Colonic mucosa (tissue), 4 donors: ENCODE data around the gene SBK2. TPM values are rescaled to one million over a fixed set of nuclear protein-coding genes. Genes with fewer than 3 reads are reported as not detected.

Experiments used
- DNase-seq: peaks from one replicate; pipeline ENCODE4 v3.0.0-alpha.2; 2020
- H3K27ac ChIP-seq: fragments of 200-600 bp; one replicate; pipeline ENCODE4 v1.8.0; 2021
- H3K27me3 ChIP-seq: fragments of 200-600 bp; one replicate; pipeline ENCODE4 v1.8.0; 2021
- H3K36me3 ChIP-seq: fragments of 200-600 bp; one replicate; pipeline ENCODE4 v1.8.0; 2021
- H3K4me1 ChIP-seq: fragments of 200-600 bp; one replicate; pipeline ENCODE4 v1.8.0; 2021; ENCODE audit warnings: mild to moderate bottlenecking
- H3K4me3 ChIP-seq: fragments of 200-600 bp; one replicate; pipeline ENCODE4 v1.8.0; 2021
- H3K9ac ChIP-seq, 2 donors: one replicate each; pipeline ENCODE4 v1.7.0; 2013; ENCODE audit warnings: control low read depth in 2 of 2, low read depth in 2 of 2, low read length in 2 of 2
- H3K9me3 ChIP-seq: fragments of 200-600 bp; one replicate; pipeline ENCODE4 v1.8.0; 2021
- intact Hi-C: fragments of 100-400 bp; cut with DNase I; formaldehyde crosslinking; loops from one replicate; pipeline ENCODE4 v1.14.1; 2022
- total RNA-seq, 2 donors: library from RNA; stranded (reverse); fragmentation: NEBNext Ultra II Directional in 1 of 2; extraction: Animal tissue kit (Norgen Biotek cat#: 25700) in 1 of 2; gene quantifications; one replicate each; pipeline ENCODE4 v1.2.1, GENCODE V29; 2021
- TF ChIP-seq, protein P1 (sequence below): fragments of 200-600 bp; IDR thresholded peaks from one replicate; pipeline ENCODE4 v1.8.0; 2022; ENCODE audit warnings: antibody characterized with exemption, mild to moderate bottlenecking
- donor health status: healthy.
- donor health status: DM: no; HTN: no; CAD: no.
- donor health status: DM: no; HTN: no; CAD: no.

The SBK2 gene
- total RNA-seq, 2 donors from 2014 or later = not detected

DNA sequence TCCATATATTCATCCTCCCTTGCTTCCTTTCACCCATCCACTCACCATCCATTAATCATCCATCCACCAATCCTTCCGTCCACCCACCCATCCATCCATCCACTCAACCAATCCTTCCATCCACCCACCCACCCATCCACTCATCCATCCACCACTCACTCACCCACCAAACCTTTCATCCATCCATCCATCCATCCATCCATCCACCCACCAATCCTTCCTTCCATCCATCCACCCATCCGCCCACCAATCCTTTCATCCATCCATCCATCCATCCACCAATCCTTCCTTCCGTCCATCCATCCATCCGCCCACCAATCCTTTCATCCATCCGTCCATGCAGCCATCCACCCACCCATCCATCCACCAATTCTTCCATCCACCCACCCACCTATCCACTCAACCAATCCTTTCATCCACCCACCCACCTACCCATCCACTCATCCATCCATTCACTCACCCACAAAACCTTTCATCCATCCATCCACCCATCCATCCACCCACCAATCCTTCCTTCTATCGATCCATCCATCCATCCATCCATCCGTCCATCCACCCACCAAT lies 5.4 kb upstream of the SBK2 start:
- TF ChIP-seq, protein P1, sequence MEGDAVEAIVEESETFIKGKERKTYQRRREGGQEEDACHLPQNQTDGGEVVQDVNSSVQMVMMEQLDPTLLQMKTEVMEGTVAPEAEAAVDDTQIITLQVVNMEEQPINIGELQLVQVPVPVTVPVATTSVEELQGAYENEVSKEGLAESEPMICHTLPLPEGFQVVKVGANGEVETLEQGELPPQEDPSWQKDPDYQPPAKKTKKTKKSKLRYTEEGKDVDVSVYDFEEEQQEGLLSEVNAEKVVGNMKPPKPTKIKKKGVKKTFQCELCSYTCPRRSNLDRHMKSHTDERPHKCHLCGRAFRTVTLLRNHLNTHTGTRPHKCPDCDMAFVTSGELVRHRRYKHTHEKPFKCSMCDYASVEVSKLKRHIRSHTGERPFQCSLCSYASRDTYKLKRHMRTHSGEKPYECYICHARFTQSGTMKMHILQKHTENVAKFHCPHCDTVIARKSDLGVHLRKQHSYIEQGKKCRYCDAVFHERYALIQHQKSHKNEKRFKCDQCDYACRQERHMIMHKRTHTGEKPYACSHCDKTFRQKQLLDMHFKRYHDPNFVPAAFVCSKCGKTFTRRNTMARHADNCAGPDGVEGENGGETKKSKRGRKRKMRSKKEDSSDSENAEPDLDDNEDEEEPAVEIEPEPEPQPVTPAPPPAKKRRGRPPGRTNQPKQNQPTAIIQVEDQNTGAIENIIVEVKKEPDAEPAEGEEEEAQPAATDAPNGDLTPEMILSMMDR = no peak
- Histone ChIP-seq H3K36me3 (no peaks in the 10 kb centered on the region), H3K27me3 (no peaks in the 10 kb centered on the region), H3K9ac (no peak overlapping the region), H3K27ac (no peak overlapping the region), H3K4me1 (no peaks in the 10 kb centered on the region), H3K9me3 (no peaks in the 10 kb centered on the region), H3K4me3 (no peak overlapping the region)
- DNase-seq = no peak
- intact Hi-C loops = no loop called here

DNA sequence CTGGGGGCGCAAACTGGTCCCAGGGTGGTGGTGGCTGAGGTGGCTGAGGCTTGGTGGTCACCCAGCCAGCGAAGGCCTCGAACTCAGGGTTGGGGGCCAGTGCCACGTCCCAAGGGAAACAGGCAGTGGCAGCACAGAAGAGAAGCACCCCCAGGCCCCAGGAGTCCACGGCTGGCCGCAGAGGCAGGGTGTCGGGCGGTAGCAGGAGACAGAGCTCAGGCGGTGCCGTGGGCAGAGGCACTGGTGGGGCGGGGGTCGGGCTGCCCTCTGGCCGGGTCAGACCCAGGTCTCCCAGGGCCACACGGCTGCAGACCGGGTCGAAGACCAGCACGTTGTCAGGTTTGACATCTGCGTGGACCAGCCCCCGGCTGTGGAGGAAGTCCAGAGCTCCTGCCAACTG lies 4.2 kb upstream of the SBK2 start:
- H3K9me3 ChIP-seq = no peaks in the 10 kb centered on the region
- no peaks in the 10 kb centered on the region for H3K36me3 ChIP-seq
- H3K27ac ChIP-seq = no peak overlapping the region
- H3K9ac ChIP-seq = no peak overlapping the region
- DNase-seq = no peak
- H3K4me1 ChIP-seq = no peaks in the 10 kb centered on the region
- no peaks in the 10 kb centered on the region for H3K27me3 ChIP-seq
- TF ChIP-seq, protein P1 = no peak
- intact Hi-C loops = no loop called here
- no peak overlapping the region for H3K4me3 ChIP-seq

DNA sequence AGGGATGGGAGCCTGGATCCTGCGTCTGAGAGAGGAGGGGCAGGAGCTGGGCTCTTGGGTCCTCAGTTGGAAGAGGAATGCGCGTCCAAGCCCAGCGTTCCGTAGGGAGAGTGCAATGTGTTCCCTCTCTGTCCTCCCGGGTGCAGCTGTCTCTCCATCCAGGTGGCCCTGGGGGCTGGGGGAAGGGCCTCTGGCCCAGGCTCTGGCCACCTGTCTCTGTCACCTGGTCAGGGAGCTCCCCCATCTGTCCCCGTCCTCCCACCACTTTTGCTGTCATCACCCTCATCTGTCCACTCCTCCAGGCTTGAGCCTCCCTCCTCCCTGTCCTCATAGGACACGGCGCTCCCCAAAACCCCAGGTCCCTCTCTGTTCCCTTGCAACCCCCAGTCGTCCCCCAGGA lies 3.7 kb upstream of the SBK2 start:
- DNase-seq = no peak
- no peaks in the 10 kb centered on the region for H3K27me3 ChIP-seq
- no peaks in the 10 kb centered on the region for H3K4me1 ChIP-seq
- H3K4me3 ChIP-seq = no peak overlapping the region
- no peaks in the 10 kb centered on the region for H3K36me3 ChIP-seq
- H3K9ac ChIP-seq = no peak overlapping the region
- H3K27ac ChIP-seq = no peak overlapping the region
- H3K9me3 ChIP-seq = no peaks in the 10 kb centered on the region
- intact Hi-C loops = no loop called here
- TF ChIP-seq, protein P1 = no peak

DNA sequence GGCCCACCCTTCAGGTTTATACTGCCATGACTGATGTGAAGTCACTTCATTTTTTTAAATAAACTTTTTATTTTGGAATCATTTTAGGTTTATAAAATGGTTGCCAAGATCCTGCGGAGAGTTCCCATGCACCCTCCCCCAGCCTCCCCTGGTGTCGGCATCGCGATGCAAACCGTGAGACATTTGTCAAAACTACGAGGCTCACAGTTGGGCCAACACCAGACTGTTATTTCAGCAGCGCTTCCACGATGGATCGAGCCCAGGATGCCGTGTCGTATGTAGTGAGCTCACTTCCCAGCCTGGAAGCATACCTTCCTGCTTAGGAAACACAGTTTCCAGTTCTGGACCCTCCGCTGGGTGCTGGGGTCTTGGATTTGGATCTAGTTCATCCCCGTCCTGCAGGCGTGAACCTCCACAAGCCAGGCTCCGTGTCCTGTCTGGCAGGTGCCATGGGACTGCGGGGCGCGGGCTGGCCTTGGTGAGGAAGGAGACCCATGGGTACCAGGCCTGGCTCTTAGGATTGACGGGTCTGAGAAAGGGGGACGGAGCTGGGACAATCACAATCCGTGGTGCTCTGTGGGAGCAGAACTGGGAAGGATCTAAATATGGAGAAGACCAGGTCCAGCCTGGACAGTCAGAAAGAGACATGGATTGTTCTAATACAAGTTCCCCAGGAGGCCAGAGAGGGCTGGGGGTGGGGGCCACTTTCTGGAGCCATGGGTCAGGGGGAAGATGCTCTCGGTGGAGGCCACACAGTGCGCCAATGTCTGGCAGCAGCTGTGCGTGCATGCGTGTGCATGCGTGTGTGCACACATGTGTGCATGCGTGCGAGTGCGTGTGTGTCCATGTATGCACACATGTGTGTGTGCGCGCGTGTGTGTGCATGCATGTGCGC lies 2.4 kb upstream of the SBK2 start:
- no peak for DNase-seq
- H3K9me3 ChIP-seq = no peaks in the 10 kb centered on the region
- H3K4me3 ChIP-seq = no peak overlapping the region
- H3K27ac ChIP-seq = no peak overlapping the region
- no peaks in the 10 kb centered on the region for H3K4me1 ChIP-seq
- no peaks in the 10 kb centered on the region for H3K27me3 ChIP-seq
- TF ChIP-seq, protein P1 = no peak
- no peak overlapping the region for H3K9ac ChIP-seq
- no peaks in the 10 kb centered on the region for H3K36me3 ChIP-seq
- intact Hi-C loops = no loop called here

DNA sequence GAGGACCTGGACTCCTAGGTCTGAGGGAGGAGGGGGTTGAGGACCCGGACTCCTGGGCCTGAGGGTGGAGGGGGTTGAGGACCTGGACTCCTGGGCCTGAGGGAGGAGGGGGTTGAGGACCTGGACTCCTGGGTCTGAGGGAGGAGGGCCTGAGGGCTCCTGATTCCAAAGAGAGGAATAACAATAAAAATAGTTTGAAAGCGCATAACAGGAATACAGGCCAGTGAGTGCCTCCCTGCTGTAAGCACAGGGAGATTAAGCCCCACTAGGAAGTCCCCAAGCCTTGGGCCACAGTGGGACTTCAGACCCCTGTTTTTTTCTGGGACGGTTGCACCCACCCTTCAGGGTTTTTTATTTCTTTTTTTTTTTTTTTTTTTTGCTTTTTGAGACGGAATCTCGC lies 1.2 kb upstream of the SBK2 start:
- intact Hi-C loops = no loop called here

More for the DNA sequence above, 1.2 kb upstream of the SBK2 start:
- Histone ChIP-seq H3K27ac (no peak overlapping the region), H3K9ac (no peak overlapping the region), H3K4me1 (no peaks in the 10 kb centered on the region), H3K36me3 (no peaks in the 10 kb centered on the region), H3K27me3 (no peaks in the 10 kb centered on the region), H3K4me3 (no peak overlapping the region), H3K9me3 (no peaks in the 10 kb centered on the region)
- DNase-seq = no peak
- TF ChIP-seq, protein P1 = no peak
